NOMO-1 treated with dmso at 0.1 percent for 144 hours (cell line): ENCODE results near the gene TSPAN33.
A peak's percentile ranks its signal among the peaks of the same experiment; 100 is the strongest.

Experiments
- DNase-seq: peaks from one replicate; lab custom pipeline; 2025; ENCODE audit not compliant: unreplicated experiment; lab: John Stamatoyannopoulos, UW

TSPAN33 gene

DNA sequence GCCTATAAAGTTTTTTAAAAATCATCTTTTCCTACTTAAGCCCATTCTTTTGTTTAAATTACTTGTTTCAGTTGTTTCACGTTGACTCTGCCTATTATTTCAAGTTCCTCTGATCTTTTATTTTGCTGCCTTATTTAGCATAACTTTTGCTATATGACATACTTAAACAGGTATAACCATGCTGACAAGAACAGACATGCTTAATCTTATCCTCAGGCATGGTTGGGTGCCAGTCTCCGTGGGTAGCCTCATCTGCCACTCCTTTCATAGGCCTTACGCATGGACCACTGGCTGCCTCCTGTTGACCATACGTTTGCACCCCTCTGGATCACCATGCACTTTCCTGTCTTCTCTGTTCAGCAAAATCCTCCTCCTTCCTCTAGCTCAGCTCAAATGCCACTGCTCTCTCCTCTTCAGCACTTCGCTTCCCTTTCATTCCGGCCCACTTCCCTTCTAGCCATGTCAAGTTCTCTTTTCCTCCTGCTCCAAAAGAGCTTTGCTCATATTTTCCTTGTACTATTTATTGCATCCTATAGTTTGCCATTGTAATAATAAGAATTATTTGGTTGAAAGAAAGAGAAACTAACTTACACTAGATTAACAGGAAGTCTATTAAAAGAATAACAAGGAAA lies 10.0 kb upstream of the TSPAN33 start:
- DNase-seq, result no peak

DNA sequence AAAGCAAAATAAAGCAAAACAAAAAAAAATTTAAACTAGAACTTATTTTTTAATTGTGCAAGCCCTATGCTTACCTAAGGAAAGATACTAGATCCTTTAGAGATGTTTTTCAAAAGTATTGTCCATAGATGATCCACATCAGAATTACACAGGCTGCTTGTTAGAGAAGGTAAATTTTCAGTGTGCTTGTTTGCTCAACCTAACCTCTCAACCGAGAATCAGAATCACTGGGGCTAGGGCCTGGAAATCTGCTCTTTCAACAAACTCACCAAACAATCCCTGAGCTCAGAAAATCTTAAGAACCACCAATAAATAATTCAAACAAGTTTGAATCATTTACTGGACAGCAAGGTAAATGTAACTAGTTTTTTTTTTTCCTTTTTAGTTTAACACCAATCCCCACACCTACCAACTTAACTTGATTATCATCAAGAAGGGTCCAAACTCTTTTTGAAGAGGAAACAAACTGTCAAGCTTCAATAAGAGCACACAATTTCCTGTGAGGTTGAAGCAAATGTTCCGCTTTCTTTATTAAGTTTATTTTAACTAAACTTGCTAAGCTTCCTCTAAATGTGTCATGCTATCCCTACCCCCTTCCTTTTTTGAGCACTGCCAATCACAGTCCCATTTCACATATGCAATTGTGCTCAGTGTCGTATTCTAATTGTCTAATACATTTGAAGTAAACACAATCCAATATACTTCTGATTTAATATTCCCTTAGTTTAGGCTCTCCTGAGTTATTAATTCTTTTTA lies 7.4 kb upstream of the TSPAN33 start:
- peak; percentile 19 for DNase-seq

DNA sequence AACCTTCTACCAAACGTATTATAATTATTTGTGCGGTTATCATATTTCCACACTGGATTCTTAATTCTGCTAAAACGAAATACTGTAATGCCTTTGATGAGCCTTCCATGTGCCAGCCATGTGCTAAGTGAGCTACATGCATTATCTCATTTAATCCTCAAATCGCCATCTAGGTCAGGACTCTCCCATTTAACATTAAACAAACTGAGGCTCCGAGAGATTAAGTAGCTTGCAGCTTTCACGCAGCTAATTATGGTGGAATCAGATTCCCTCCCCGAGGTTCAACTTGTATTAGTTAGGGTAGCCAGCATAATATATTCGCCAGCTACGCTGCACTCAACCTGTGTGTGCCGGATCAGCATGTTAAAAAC lies 798 bp upstream of the TSPAN33 start:
- DNase-seq, result no peak

DNA sequence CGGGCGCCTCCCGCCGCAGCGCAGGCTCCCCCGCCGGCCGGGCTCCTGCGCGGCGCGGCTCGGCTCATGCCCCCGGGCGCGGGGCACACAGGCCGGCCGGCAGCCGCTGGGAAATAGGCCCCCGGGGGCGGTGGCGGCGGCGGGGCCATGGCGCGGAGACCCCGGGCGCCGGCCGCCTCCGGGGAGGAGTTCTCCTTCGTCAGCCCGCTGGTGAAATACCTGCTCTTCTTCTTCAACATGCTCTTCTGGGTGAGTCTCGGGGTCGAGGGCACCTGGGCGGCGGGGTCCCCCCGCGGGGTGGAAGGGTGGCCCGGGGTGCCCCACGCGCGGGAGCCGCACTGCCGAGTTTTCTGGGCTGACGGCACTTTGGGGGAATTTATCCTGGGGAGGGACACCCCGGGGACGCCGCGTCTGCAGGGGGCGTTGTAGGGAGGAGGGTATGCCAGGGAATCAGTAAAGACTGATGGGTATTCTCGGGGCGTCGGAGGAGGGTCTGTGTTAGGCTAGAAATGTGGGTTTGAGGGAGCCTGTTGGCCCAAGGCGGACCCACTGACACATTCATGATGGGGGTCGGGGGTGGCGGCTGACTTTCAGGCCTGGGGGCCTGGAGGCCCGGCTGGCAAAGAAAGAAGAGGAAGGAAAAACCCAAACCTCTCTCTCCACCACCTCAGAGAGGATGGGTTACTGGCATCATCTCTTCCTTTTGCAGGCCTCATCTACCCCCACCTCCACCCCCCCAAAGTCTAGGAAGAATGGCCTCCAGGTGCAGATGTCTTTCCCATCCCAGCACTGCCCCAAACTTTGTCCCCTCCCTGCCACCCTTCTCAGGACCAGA lies 544 bp downstream of the TSPAN33 start:
- no peak for DNase-seq

DNA sequence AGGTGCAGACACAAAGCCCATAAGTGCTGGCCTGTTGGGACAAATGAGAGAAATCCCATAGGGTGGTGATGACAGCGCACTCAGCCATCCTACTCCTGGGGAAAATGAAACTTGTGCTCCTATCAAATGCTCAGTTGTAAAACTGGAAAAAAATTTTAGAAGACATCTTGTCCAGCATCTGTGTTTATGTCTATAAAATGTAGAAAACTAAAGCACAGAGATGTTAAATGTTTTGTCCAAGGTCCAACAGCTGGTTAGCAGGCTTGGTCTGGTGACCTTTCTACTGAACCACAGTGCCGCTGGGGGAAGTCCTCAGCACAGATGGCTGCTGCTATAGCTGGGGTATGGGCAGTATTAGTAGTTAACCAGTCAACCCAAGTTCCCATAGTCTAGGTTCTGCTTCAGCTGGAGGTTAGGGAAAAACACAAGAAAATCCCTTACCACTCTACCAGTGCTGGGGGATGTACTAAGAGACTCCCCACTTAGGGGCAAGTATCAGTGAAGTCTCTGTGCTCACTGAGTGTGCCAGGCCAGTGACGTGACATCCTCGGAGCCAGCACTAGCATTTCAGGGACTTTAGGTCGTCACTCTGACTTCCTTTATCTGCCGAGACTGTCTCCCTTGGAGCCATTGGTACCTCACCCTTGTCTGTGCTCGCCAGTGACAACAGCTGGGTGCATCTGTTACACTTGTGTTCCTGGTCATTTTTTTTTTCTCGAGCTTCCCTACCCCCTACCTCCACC lies 1.9 kb downstream of the TSPAN33 start:
- no peak for DNase-seq

DNA sequence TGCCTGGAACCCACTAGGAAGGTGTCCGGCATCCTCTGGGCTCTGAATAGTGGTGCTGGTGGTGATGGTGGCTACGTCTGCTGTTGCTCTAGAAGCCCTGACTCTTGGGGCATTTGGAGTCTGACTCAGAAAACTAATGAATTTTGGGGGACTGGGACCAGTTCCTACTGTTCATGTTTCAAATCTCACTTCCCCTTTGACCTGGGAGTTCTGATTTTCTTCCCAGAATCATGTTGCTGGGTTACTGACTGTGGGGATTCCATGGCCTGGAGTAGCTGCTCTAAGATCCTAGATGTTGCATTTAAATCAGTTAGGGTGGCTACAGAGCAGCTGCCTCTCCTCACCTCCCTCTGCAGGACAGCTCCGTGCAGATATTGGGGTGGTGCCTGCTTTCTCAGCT lies 3.2 kb downstream of the TSPAN33 start:
- DNase-seq, result no peak

DNA sequence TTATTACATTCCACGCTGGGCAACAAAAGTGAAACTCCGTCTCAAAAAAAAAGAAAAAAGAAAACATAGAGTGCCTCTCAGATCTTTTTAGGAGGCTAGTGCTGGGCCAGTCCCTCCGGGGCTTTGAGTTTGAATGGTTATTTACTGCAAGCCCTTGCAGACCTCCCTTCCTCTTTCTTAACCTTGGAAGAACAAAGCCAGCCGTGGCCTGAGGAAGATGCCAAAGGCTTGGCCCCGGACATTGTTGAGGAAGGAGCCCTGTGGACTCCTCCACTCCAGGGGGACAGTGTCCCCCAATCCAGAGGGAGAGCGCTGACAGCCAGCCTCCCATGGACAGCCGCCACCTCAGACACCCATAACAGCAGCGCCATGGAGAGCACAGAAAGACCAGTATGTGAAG lies 5.0 kb downstream of the TSPAN33 start:
- peak; percentile 11 for DNase-seq

DNA sequence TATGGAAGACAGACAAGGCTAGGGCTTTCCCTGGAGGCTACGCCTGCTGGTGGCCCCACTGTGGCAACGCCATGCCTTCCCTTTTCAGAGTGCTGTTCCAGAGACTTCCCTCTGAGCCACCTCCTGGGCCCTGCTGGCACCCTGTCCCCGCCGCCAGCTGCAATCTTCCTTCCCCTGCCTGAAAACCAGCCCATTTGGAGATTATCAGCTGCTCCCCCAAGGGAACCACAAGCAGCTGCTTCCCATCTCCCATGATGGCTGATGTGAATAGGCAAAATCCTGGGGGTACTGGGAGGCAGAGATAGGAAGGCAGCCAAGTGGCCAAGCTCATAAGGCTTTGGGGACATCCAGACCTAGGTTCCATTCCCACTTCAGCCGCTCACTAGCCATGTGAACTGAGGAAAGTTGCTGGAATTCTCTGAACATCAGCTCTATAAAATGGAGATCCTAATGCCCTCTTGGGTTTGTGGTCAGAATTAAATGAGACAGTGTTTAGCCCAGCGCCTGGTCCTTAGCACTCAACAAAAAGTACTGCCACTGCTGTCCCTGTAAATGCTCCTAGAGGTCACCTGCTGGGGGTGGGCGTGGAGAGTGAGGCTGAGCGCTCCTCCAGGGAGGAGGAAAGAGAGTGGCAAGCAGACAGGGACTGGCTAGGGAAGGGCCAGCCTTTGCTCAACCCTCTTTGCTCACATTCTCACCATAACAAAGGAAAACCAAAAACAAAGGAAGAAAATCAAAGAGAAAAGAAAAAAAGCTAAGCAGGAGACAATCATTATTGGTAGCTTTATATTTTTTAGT lies 5.9 kb downstream of the TSPAN33 start:
- no peak for DNase-seq

DNA sequence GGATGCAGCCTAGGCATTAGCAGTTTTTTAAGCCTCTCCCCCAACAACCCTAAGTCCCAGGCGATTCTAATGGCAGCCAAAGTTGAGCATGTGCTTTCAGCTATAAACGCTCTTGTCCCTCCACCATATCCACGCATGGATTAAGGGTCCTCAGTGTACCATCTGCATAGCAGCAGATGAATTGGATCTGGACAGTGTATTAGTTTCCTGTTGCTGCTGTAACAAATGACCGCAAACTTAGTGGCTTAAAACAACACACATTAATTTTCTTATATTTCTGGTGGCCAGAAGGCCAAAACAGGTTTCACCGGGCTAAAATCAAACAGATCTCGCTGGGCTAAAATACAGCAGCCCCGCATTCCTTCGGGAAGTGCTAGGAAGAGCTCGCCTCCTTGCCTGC lies 13.1 kb downstream of the TSPAN33 start:
- DNase-seq, result no peak

DNA sequence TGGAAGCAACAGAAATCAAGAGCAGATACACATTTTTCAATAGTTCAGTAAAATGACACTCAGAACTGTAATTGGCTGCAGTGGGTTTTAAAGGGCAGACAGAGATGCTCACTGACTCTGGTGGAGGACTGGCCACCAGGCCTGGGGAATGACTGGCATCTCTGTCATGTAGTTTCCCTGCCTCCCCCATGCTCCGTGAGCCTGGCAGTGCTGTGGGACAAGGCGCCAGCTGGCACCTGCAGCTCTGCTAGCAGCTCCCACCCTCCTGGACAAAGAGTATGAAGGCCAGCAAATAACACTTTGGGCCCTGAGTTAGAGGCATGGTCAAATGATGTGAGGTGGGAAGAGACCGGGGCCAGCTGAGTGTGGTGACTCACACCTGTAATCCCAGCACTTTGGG lies 15.0 kb downstream of the TSPAN33 start:
- DNase-seq, result no peak

DNA sequence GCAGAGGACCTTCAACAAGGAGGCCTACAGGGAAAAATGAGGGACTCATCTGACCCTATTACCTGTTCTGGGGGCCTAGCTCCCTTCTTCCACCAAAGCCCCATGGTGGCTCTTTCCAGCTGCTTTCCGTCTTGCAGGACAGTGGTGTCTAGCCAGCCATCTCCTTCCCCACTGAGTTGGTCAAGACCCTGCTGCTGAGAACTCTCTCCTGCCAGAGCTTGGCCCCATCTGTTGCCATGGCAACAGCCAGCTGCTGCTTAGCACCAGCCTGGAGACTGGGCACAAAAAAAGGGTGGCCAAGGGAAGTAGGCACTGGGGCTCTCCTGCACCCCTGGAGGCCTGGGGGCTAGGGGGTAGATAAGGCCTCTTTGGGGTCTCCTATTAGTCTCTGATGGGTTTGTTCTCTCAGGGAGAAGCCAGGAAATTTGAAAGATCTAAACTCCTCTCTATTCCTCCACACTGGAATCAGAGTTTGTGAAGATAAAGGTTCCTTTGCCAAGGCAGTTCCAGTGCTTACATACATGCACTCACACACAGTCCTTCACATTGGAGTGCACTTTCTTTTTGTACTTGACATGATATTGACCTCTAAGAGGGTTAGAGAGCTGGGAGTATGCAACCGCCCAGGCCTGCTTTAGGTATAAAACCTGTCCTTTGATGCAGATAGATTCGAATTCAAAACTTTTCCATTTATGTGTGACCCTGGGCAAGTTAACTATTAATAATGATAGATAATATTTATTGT lies 15.8 kb downstream of the TSPAN33 start:
- DNase-seq, result no peak

DNA sequence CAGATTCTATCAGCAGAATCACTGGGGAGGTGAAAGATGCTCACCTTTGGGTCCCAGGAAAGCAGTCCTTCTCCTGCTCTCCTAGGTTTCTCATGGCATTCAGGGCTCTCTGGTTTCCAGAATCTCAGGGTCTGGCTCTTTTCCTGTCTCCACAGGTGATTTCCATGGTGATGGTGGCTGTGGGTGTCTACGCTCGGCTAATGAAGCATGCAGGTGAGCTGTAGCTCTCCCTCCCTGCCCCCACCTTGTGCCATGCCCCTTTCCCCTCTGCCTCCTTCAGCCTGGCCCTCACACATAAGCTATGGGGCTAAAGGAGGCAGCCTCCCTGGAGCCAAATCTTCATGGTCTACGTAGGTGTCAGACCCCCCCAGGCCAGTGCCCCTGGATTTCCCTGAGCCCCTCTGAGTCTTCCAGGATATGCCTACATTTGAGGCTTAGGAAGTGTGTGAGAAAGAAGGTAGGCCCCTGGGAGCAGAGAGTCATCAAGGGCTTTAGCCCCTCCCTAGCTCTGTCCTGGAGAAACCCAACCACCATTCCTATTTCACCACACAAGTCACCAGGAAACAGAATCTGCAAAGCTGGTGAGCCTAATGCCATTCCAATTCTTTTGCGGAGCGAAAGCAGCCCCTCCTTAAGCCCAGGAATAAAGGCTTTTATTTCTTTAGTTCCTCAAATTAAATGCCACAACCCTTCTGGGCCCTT lies 17.2 kb downstream of the TSPAN33 start:
- DNase-seq, result no peak

DNA sequence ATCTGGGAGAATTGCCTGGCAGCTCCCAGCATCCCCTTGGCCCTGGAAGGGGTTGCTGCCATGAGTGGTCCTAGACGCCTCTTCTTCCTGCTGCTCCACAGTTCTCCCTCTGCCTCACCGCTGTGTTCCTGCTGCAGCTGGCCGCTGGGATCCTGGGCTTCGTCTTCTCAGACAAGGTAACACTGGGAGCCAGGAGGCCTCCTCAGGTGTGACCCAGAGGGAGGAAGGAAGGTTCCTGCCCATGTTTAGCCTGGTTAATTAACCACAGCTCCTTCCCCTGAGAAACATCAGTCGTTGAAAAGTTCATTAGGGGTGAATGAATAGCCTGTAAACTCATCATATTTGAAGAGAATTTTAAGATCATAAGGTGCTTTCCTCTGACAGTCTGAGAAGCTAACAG lies 18.2 kb downstream of the TSPAN33 start:
- DNase-seq, result no peak

DNA sequence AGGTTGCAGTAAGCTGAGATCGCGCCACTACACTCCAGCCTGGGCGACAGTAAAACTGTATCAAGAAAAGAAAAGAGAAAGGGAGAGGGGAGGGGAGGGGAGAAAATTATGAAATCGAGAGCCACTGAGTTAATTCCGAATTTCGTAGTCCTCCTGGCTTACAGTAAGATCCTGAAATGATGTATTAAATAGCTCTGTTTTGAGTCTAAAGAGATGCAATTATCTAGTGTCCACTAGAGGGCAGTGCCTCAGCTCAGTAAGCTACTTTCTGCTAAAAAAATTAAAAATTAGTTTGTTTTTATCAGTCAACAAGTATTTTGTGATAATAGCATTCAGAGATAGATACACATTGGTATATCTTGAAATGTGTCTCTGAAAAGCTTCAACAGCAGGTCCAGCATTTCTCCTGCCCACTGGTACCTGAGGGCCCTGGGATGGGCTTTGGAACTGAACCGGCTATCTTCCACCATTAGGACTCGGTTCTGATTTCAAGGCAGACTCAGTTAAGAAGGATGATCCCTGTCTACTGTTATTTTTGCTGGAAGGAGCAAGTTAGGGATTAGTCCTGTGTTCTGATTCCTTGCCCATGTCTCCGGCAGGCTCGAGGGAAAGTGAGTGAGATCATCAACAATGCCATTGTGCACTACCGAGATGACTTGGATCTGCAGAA lies 19.5 kb downstream of the TSPAN33 start:
- no peak for DNase-seq

DNA sequence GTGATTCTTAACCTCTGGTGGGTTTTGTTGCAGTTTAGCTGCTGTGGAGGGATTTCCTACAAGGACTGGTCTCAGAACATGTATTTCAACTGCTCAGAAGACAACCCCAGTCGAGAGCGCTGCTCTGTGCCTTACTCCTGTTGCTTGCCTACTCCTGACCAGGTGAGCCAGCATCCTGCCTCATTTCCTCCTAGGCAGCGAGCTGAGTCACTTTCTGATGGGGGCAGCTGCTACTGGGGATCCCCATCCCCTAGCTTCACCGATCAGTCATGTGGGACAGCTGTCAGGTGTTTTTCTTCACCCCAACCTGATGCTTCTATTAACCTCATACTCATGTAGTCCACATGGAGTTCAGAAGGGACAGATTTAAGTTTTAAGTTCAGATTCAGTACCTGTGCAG lies 22.2 kb downstream of the TSPAN33 start:
- no peak for DNase-seq

DNA sequence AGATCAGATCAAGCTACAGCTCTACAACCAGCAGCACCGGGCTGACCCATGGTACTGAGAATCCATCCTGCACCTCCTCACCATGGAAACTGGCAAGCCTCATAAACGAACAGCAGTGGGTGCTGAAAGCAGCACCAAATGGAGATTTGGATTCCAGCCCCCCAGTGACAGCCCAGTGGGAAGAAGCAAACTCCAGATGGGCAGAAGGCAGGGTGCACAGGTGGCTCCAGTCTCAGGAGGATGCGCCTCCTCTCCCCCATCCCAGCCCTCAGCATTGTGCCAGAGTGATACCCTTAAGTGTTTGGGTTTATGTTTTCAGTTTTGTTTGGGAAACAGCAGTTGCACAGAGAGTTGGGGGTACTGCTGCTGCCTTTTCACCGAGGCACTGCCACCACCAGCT lies 23.3 kb downstream of the TSPAN33 start:
- DNase-seq, result no peak

DNA sequence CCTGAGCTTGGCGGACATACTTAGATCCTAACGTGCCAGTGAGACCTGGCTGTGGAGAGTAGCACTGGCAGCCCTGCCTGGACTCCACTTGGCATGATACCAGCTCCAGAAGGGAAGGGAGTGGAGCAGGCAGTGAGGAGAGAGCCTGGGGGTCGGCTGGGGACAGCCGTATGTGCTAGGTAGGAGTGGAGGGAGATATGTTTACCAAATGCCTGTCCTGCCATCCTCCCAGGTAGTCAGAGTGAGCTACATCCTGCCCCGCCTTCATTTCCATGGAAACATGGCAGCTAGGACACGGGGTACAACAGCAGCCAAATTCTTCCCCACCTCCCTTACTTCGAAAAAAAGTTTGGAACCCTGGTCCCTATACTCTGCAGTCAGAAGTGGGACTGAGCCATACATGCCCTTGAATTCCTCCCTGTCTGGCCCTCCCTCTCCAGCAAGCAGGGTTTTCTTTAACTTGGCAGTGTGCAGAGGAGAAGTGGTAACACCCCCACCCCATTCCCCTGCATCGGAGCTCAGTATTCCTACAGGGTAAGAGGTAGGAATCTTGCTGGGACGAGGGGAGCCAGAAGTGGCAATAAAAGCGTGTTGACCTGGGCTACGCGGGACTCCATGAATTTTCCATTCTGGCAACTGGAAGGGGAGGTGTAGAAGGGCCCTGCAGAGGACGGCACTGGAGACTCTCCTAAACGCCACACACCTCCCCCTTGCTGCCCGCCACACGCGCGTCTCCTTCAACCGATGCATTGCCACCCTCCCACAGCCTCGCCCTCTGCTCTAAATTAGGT lies 23.9 kb downstream of the TSPAN33 start:
- no peak for DNase-seq

DNA sequence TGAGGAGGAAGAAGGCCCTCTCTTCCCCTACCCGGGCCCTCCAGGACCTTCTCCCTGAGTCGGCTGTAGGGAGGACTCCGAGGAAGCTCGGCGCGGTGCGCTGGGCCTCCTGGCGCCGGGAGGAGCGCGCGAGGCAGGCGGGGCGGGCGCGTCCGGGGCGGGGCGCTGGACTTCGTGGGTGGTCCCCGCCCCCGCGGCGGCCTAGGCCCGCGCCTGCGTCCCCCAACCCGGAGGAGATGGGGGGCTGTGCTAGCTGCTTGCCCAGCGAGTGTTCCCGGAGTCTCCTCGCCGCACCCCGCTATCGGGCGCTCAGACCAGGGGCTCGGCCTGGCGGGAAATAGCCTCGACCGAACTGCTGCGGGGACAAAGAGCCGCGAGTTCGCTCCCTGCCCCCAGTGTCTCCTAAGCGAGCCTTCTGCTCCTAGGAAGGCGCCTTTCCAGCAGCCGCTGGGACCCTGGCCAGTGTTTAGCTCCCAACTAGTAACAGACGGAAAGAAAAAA lies 24.7 kb downstream of the TSPAN33 start:
- DNase-seq, result no peak
